Measurements from ENCODE around the gene PRR22.

PRR22 gene

DNA sequence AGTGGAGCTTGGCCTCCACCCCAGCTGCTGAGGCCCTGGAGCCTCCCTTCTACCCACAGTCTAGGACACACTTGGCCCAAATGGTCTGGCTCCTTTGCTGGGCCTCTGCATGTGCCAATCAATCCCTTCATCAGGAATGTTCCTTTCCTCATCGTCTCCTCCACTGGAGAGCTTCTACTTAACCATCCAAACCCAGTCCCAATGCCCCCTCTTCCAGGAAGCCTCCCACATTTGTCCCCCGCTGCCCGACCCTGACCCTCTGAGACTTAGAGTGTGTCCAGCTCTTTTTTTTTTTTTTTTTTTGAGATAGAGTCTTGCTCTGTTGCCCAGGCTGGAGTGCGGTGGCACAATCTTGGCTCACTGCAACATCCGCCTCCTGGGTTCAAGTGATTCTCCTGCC lies 3.9 kb upstream of the PRR22 start:
- Histone ChIP-seq H3K27me3 (ENCODE audit: insufficient read depth, poor library complexity, severe bottlenecking) (no peaks in the 10 kb centered on the region), H3K4me3 (replicated peaks; ENCODE audit: insufficient read depth, low read length) (no peak overlapping the region), H3K27ac (replicated peaks) (no peak overlapping the region)
- DNase-seq (ENCODE audit: low read depth in 1 of 2, low spot score in 1 of 2) = no peak
- TF ChIP-seq POLR2AphosphoS5 (IDR thresholded peaks at IDR 0.05; ENCODE audit: low read depth) (no peak), SPI1 (IDR thresholded peaks at IDR 0.05; ENCODE audit: borderline replicate concordance, low read depth) (no peak), GABPA (IDR thresholded peaks at IDR 0.05; ENCODE audit: low read depth) (no peak)
- TF ChIP-seq, protein P1, sequence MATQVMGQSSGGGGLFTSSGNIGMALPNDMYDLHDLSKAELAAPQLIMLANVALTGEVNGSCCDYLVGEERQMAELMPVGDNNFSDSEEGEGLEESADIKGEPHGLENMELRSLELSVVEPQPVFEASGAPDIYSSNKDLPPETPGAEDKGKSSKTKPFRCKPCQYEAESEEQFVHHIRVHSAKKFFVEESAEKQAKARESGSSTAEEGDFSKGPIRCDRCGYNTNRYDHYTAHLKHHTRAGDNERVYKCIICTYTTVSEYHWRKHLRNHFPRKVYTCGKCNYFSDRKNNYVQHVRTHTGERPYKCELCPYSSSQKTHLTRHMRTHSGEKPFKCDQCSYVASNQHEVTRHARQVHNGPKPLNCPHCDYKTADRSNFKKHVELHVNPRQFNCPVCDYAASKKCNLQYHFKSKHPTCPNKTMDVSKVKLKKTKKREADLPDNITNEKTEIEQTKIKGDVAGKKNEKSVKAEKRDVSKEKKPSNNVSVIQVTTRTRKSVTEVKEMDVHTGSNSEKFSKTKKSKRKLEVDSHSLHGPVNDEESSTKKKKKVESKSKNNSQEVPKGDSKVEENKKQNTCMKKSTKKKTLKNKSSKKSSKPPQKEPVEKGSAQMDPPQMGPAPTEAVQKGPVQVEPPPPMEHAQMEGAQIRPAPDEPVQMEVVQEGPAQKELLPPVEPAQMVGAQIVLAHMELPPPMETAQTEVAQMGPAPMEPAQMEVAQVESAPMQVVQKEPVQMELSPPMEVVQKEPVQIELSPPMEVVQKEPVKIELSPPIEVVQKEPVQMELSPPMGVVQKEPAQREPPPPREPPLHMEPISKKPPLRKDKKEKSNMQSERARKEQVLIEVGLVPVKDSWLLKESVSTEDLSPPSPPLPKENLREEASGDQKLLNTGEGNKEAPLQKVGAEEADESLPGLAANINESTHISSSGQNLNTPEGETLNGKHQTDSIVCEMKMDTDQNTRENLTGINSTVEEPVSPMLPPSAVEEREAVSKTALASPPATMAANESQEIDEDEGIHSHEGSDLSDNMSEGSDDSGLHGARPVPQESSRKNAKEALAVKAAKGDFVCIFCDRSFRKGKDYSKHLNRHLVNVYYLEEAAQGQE (IDR thresholded peaks at IDR 0.05; ENCODE audit: insufficient replicate concordance, low read depth) = no peak
- TF ChIP-seq, protein P2, sequence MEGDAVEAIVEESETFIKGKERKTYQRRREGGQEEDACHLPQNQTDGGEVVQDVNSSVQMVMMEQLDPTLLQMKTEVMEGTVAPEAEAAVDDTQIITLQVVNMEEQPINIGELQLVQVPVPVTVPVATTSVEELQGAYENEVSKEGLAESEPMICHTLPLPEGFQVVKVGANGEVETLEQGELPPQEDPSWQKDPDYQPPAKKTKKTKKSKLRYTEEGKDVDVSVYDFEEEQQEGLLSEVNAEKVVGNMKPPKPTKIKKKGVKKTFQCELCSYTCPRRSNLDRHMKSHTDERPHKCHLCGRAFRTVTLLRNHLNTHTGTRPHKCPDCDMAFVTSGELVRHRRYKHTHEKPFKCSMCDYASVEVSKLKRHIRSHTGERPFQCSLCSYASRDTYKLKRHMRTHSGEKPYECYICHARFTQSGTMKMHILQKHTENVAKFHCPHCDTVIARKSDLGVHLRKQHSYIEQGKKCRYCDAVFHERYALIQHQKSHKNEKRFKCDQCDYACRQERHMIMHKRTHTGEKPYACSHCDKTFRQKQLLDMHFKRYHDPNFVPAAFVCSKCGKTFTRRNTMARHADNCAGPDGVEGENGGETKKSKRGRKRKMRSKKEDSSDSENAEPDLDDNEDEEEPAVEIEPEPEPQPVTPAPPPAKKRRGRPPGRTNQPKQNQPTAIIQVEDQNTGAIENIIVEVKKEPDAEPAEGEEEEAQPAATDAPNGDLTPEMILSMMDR (IDR thresholded peaks at IDR 0.05; ENCODE audit: insufficient read depth, low read length) = no peak

DNA sequence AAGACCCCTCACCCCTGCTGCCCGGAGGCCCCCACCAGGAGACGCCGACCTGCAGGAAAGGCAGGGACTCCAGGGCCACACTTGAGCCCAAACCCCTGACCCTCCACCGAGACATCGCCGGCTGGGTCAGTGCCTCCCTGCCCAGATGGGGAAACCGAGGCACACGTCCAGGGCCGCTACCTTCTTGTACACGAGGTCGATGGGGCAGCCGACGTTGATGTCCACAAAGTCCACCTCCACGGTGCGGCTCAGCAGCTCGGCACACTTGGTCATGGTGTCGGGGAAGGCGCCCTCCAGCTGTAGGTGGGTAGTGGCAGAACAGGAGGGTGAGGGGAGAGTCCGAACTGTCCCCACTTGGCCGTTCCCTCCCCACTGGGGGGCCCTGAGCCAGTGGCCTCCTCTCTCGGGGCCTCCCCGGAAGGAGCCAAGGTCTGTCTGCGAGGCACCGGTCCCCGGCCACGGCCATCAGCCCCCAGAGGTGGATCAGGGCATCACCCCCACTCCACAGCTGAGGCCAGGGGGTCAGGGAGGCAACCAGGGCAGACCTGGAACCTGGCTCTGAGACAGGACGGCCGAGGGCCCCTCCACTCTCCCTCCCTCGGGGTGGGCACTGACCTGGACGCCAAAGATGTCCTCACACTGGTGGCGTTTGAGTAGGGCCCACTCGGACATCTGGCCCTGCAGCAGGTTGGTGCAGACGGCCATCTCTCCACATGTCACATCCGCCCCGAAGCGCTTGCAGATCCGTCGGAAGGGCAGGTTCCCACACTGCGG lies 3.0 kb upstream of the PRR22 start:
- no peak overlapping the region for H3K4me3 ChIP-seq (replicated peaks; ENCODE audit: insufficient read depth, low read length)
- DNase-seq (ENCODE audit: low read depth in 1 of 2, low spot score in 1 of 2) = no peak

DNA sequence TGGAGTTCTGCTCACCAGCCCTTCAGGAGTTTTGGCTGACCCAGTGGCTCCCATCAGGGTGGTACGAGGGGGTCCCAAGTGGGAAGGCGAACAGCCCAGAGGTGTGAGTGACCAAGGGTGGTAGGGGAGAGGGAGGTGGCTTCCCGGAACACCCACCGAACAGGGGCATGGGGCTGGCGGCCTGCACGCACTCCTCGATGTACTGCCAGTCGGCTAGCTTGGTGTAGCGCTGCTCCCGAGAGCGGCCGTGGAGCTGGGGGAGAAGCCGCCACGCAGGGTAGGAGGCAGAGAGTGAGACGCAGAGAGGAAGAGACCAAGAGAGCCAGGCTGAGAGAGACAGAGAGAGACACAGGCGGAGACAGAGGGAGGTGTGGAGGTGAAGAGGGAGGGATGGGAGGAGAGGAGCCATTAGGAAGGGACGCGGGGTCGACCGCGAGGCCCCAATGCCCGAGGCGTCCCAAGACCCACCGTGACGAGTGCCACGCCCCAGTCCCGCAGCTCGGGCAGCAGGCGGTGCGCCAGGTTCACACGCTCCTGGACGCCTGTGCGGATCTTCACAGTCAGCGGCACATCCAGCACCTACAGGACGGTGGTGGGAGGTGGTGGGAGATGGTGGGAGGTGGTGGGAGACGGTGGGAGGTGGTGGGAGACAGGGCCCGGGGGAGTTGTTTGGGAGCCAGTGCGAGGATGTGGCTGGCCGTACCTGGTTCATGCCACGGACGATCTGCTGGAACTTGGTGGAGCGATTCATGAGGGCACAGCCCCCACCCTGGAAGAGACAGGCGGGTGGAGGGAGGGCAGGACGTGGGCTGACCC lies 2.3 kb upstream of the PRR22 start:
- no peak for TF ChIP-seq GABPA (IDR thresholded peaks at IDR 0.05; ENCODE audit: low read depth)
- TF ChIP-seq, protein P1 (IDR thresholded peaks at IDR 0.05; ENCODE audit: insufficient replicate concordance, low read depth) = no peak
- TF ChIP-seq, protein P2 (IDR thresholded peaks at IDR 0.05; ENCODE audit: insufficient read depth, low read length) = no peak
- no peak for DNase-seq (ENCODE audit: low read depth in 1 of 2, low spot score in 1 of 2)

More for the DNA sequence above, 3.0 kb upstream of the PRR22 start:
- no peaks in the 10 kb centered on the region for H3K27me3 ChIP-seq (ENCODE audit: insufficient read depth, poor library complexity, severe bottlenecking)
- TF ChIP-seq, protein P1 (IDR thresholded peaks at IDR 0.05; ENCODE audit: insufficient replicate concordance, low read depth) = no peak
- 0 out of 2 replicates have a peak, but pooled peaks have one; percentile 29 for TF ChIP-seq POLR2AphosphoS5 (IDR thresholded peaks at IDR 0.05; ENCODE audit: low read depth)
- H3K27ac ChIP-seq (replicated peaks) = no peak overlapping the region

More for the DNA sequence above, 2.3 kb upstream of the PRR22 start:
- no peak overlapping the region for H3K4me3 ChIP-seq (replicated peaks; ENCODE audit: insufficient read depth, low read length)
- no peak overlapping the region for H3K27ac ChIP-seq (replicated peaks)
- H3K27me3 ChIP-seq (ENCODE audit: insufficient read depth, poor library complexity, severe bottlenecking) = no peaks in the 10 kb centered on the region

Data from HL-60 (cell line).